Suprapubic skin (tissue), 4 donors: ENCODE results near the gene OR1L6. TPM values are rescaled to one million over a fixed set of nuclear protein-coding genes. Genes with fewer than 3 reads are reported as not detected.
A peak's percentile ranks its signal among the peaks of the same experiment; 100 is the strongest.

Experiments
- DNase-seq, 2 donors: peaks; one replicate each; pipeline ENCODE4 v3.0.0-alpha.2; 2019; ENCODE audit warnings: low spot score in 2 of 2
- H3K27ac ChIP-seq: fragments of 200-600 bp; sonication (generic); one replicate; pipeline ENCODE4 v1.5.1; 2019
- H3K27me3 ChIP-seq: fragments of 200-600 bp; sonication (generic); one replicate; pipeline ENCODE4 v1.5.1; 2019
- H3K36me3 ChIP-seq: fragments of 200-600 bp; sonication (generic); one replicate; pipeline ENCODE4 v1.5.1; 2019
- H3K4me1 ChIP-seq: fragments of 200-600 bp; sonication (generic); one replicate; pipeline ENCODE4 v1.5.1; 2019
- H3K4me3 ChIP-seq: fragments of 200-600 bp; sonication (generic); one replicate; pipeline ENCODE4 v1.5.1; 2019; ENCODE audit warnings: mild to moderate bottlenecking
- H3K9me3 ChIP-seq: fragments of 200-600 bp; sonication (generic); one replicate; pipeline ENCODE4 v1.5.1; 2019
- EP300 ChIP-seq: sonication (generic); formaldehyde crosslinking; IDR thresholded peaks from one replicate; pipeline ENCODE4 v1.6.1; 2017; ENCODE audit warnings: antibody characterized with exemption
- POLR2A ChIP-seq, 2 donors: fragments of 450-650 bp; IDR thresholded peaks; one replicate each; pipeline ENCODE4 v1.6.1; 2017; ENCODE audit warnings: antibody characterized with exemption in 2 of 2, mild to moderate bottlenecking in 2 of 2, moderate library complexity in 2 of 2
- POLR2AphosphoS5 ChIP-seq, 3 donors: sonication (generic); formaldehyde crosslinking; IDR thresholded peaks; one replicate each; pipeline ENCODE4 v1.6.1; 2017; ENCODE audit warnings: antibody characterized with exemption in 3 of 3
- WGBS: methylation state at CpG from one replicate; pipeline ENCODE4 v1.1.5; 2018; 5-methylcytosine and 5-hydroxymethylcytosine counted together
- total RNA-seq, 4 donors: library from RNA; depleted of rRNA; stranded (reverse); fragments of >200 nt; gene quantifications; one replicate each; pipeline ENCODE4 v1.1.0, GENCODE V29; 2016
- TF ChIP-seq, protein P1 (sequence below), 2 donors: fragments of 200-600 bp in 1 of 2; fragments of 450-650 bp in 1 of 2; sonication (generic) in 1 of 2; IDR thresholded peaks; one replicate each; pipeline ENCODE4 v1.5.1; 2016 to 2019; ENCODE audit warnings: antibody characterized with exemption in 2 of 2, mild to moderate bottlenecking in 1 of 2, moderate library complexity in 1 of 2

OR1L6 gene
- total RNA-seq, 4 donors from 2014 or later: not detected

DNA sequence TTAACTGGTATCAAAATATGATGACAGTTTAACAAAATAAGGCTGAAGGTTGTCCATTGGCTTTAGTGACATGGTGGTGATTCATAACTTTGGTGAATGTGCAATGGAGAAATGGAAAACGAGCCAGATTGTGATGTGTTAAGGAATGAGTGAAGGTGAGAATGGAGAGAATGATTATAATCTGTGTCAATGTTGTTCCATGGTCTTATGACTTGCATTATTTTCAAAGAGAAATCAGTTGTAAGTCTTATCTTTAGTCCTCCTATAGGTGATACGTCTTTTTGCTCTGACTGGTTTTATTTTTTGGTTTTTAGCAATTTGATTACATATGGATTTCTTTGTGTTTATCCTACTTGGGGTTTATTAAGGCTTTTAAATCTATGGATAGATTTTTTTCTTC is 12.7 kb downstream of the OR1L6 start:
- TF ChIP-seq POLR2AphosphoS5 (IDR thresholded peaks at IDR 0.05) (no peak), EP300 (no peak), POLR2A (IDR thresholded peaks at IDR 0.05) (no peak)
- TF ChIP-seq, protein P1, sequence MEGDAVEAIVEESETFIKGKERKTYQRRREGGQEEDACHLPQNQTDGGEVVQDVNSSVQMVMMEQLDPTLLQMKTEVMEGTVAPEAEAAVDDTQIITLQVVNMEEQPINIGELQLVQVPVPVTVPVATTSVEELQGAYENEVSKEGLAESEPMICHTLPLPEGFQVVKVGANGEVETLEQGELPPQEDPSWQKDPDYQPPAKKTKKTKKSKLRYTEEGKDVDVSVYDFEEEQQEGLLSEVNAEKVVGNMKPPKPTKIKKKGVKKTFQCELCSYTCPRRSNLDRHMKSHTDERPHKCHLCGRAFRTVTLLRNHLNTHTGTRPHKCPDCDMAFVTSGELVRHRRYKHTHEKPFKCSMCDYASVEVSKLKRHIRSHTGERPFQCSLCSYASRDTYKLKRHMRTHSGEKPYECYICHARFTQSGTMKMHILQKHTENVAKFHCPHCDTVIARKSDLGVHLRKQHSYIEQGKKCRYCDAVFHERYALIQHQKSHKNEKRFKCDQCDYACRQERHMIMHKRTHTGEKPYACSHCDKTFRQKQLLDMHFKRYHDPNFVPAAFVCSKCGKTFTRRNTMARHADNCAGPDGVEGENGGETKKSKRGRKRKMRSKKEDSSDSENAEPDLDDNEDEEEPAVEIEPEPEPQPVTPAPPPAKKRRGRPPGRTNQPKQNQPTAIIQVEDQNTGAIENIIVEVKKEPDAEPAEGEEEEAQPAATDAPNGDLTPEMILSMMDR (IDR thresholded peaks at IDR 0.05): no peak
- Histone ChIP-seq H3K9me3 (peaks cover 22% of the 10 kb centered on the region), H3K36me3 (no peaks in the 10 kb centered on the region), H3K27me3 (no peaks in the 10 kb centered on the region), H3K27ac (no peak overlapping the region), H3K4me3 (no peak overlapping the region), H3K4me1 (no peaks in the 10 kb centered on the region)
- 32% methylated on average over 2 of the region's 2 CpGs for WGBS
- DNase-seq: no peak

DNA sequence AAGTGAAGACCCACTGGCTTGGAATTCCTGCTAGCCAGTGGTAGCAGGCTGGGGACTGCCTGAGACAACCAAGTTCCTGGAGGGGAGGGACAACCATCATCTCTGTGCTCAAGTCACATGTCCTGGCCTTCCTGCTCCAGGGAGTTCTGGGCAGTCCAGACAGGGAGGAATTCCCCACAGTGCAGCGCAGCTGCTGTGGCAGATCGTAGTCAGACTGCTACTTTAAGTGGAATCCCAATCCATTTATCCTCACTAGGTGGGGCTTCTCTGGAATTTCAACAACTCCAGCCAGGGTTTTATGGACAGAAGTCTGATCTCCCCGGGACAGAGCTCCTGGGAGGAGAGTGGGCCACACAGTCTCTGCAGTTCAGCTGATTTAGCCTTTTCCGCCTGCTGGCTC is 25.7 kb downstream of the OR1L6 start:
- H3K4me1 ChIP-seq: no peaks in the 10 kb centered on the region
- no peak for TF ChIP-seq POLR2AphosphoS5 (IDR thresholded peaks at IDR 0.05)
- H3K27me3 ChIP-seq: no peaks in the 10 kb centered on the region
- no peak for DNase-seq
- no peak overlapping the region for H3K27ac ChIP-seq
- no peaks in the 10 kb centered on the region for H3K36me3 ChIP-seq
- WGBS: 100% methylated on average over 1 of the region's 4 CpGs
- peaks cover 17% of the 10 kb centered on the region for H3K9me3 ChIP-seq
- H3K4me3 ChIP-seq: no peak overlapping the region

DNA sequence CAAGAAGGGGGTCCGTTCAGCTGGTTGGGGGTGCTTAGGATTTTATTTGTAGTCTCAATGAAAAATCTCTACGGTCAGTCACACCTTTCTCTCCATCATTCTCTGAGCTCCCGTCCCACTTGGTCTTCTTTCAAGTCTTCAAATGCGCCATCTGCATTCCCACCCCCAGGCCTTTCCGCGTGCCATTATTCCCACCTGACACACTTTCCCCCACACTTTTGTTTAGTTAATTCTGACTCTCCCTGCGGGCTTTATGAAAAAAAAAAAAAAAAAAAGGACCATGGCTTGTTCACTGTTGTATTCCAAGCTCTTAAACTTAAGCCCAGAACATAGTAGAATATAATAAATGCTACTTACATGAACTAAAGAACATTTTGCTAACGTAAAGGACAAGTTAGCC is 34.9 kb downstream of the OR1L6 start:
- peak in 1 of 2 donors; percentile 52 for DNase-seq
- H3K36me3 ChIP-seq: no peaks in the 10 kb centered on the region
- H3K4me3 ChIP-seq: no peak overlapping the region
- H3K9me3 ChIP-seq: peaks cover 7% of the 10 kb centered on the region
- H3K4me1 ChIP-seq: no peaks in the 10 kb centered on the region
- no peak overlapping the region for H3K27ac ChIP-seq
- TF ChIP-seq, protein P1 (IDR thresholded peaks at IDR 0.05): no peak
- TF ChIP-seq EP300 (no peak), POLR2A (IDR thresholded peaks at IDR 0.05) (no peak), POLR2AphosphoS5 (IDR thresholded peaks at IDR 0.05) (no peak)
- 88% methylated on average over 8 of the region's 8 CpGs for WGBS
- H3K27me3 ChIP-seq: no peaks in the 10 kb centered on the region

DNA sequence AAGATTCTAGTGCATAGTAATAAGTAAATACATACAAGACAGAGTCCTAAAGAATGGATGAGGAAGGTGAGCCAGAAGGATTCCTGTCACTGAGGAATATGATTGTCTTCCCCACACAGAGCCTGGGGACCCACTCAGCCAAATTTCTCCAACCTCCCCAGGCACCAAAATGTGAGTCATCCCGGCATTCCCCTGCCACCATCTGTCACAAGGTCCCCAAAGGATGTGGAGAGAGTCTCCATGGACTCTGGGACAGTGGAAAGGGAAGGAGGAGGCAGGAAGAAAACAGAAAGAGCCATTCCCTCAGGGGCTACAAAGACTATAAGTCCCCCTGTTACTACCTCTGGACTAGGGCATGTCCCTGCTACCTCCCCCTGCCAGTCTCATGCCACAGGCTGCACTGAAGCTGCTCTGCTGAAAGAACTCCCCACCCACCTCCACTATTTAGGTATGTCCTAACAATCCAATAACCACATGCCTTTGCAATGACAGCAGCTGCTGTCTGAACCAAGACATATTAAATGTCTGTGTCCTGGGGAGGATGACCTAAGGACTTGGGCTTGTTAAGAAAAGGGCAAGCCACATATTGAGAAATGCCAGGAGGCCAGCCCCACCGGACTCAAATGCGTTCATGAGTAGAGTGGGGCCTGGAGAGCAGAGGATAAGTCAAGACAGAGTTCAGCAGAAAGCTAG is 36.0 kb downstream of the OR1L6 start:
- peak in 1 of 2 donors; percentile 62 for DNase-seq
- no peak overlapping the region for H3K4me3 ChIP-seq
- no peak overlapping the region for H3K27ac ChIP-seq
- TF ChIP-seq EP300 (no peak), POLR2AphosphoS5 (IDR thresholded peaks at IDR 0.05) (no peak), POLR2A (IDR thresholded peaks at IDR 0.05) (no peak)
- TF ChIP-seq, protein P1 (IDR thresholded peaks at IDR 0.05): no peak
- no peaks in the 10 kb centered on the region for H3K4me1 ChIP-seq
- H3K9me3 ChIP-seq: peaks cover 6% of the 10 kb centered on the region
- H3K27me3 ChIP-seq: no peaks in the 10 kb centered on the region
- WGBS: 66% methylated on average over 3 of the region's 3 CpGs
- H3K36me3 ChIP-seq: no peaks in the 10 kb centered on the region

DNA sequence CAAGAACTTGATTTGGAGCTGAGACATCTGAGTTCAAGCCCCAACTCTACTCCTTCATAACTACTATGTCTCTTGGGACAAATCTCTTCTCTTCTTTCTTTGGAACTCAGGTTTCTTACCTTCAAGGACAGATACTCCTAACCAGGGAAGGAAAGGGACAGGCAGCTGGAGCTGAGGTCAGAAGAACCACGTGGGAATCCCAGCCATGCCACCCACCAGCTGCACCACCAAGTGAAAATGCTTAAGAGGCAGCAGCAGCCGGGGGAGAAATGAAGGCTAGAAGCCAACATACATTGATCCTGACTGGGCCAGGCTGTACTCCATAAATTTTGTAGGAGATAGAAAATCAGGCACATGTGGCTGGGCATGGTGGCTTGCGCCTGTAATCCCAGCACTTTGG is 37.1 kb downstream of the OR1L6 start:
- Histone ChIP-seq H3K27me3 (no peaks in the 10 kb centered on the region), H3K4me3 (no peak overlapping the region), H3K36me3 (no peaks in the 10 kb centered on the region), H3K27ac (no peak overlapping the region), H3K9me3 (no peaks in the 10 kb centered on the region), H3K4me1 (no peaks in the 10 kb centered on the region)
- 68% methylated on average over 3 of the region's 3 CpGs for WGBS
- no peak for DNase-seq
- TF ChIP-seq, protein P1 (IDR thresholded peaks at IDR 0.05): no peak
- TF ChIP-seq POLR2A (IDR thresholded peaks at IDR 0.05) (no peak), EP300 (no peak), POLR2AphosphoS5 (IDR thresholded peaks at IDR 0.05) (no peak)

DNA sequence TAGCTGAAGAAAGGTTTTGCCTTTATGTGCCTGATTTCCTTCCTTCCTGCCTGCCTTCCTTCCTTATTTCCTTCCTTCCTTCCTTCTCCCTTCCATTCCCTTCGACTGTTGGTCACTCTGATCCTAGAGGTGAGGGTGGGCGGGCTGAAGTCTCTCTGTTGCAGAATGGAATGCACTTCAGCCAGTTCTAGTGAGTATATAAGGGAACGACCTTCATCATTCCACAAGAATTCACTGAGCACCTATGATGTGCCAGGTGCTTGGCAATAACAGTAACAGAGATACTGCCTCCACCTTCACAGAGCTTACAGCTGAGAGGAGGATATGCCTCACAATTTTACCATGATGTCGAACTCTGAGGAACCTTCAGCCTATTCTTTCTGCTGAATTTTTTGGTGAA is 37.9 kb downstream of the OR1L6 start:
- no peak for DNase-seq
- WGBS: 61% methylated on average over 4 of the region's 4 CpGs
- Histone ChIP-seq H3K4me1 (no peaks in the 10 kb centered on the region), H3K36me3 (no peaks in the 10 kb centered on the region), H3K27me3 (no peaks in the 10 kb centered on the region), H3K4me3 (no peak overlapping the region), H3K27ac (no peak overlapping the region), H3K9me3 (no peaks in the 10 kb centered on the region)
- TF ChIP-seq, protein P1 (IDR thresholded peaks at IDR 0.05): no peak
- no peak for TF ChIP-seq POLR2A (IDR thresholded peaks at IDR 0.05)
- TF ChIP-seq EP300: no peak
- no peak for TF ChIP-seq POLR2AphosphoS5 (IDR thresholded peaks at IDR 0.05)
